Esophagus mucosa (tissue), 1 donor: ENCODE measurements around the gene MNT. TPM values are rescaled to one million over a fixed set of nuclear protein-coding genes. Genes with fewer than 3 reads are reported as not detected.

Experiments
- ATAC-seq: fragments of 200-7000 bp; cut with Tn5 transposase; one replicate; pipeline ENCODE4 v1.9.1; 2020
- total RNA-seq: library from RNA; stranded (reverse); gene quantifications from one replicate; pipeline ENCODE4 v1.2.4, GENCODE V29; 2023
- donor health status: DM: yes; HTN: yes; CAD: no.

The MNT gene
- total RNA-seq, 1 donor from 2014 or later: 28.6 TPM

- ATAC-seq: no peak
These were observed 20.5 kb downstream of the MNT start for GRCh38 chr17:2380226-2380922.

DNA sequence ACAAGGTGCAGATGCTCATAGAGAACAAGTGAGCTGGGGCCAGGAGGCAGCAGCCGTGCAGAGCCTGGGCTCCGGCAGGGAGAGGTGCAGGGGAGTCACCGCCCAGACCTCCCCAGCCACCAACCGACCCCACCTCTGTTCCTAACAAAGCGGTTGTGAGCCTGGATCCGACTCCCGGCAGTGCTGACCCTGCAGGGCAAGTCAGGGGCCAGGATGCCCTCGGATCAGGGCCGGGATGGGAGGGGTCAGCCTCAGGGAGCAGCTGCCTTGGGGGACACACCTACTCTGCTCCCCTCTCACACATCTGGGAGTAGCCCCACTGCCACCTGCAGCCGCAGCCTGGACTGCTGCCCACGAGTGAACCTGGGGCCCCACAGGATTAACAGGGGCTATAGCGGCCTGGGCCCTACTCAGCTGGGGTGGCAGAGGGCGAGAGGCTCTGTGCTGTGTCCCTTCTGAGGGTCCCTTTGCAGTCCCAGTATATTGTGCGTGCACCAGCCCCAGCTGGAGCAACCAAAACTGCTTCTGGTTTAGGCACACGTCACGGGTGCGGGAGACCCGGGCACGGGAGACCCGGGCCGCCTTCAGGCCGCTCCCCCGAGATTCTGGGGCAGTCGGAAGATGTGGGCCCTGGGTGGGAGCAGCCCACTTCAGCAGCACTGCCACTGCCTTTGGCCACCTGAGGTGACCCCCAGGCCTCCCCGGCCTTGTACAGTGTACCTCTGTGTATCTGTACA is 21.2 kb downstream of the MNT start:
- no peak for ATAC-seq

GRCh38 chr17:2378905-2379304 is 22.0 kb downstream of the MNT start:
- no peak for ATAC-seq

- no peak for ATAC-seq
These were observed 23.2 kb downstream of the MNT start for GRCh38 chr17:2377659-2378058.

GRCh38 chr17:2376107-2376506 is 24.8 kb downstream of the MNT start:
- no peak for ATAC-seq

- no peak for ATAC-seq
These were observed 25.5 kb downstream of the MNT start for GRCh38 chr17:2375406-2375805.

DNA sequence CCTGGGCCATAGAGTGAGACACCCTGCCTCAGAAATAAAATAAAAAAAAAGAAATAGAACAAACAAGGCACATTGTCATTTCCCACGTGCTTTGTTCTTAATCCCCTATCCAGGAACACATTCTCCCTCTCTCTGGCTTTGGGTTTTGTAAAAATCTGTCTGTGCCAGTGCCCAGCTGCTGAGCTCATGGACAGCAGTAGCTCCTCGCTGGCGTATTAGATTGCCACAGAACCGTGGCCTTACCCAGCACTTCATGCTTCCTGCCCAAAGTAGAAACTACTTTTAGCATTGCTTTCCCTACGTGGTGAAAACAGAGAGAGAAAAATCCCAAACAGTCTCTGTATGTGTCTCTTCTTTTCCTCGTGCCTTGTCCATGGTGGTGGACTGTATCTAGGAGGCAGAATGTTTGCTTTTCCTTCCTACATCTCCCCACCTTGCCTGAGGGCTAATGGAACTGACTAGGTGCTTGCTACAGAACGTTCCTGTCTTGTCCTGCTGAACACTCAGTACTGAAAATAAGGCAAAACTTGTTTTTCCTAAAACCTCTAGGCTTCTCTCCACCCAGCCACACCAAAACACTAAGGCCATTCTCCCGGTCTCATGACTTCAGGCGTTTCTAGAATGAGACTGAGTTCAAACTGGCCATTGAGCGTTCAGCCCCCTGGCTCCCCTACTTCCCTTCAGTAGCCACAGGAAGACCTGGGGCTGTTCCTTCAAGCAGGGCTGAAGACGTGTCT is 26.1 kb downstream of the MNT start:
- ATAC-seq: peak; percentile 34

- no peak for ATAC-seq
These were observed 27.7 kb downstream of the MNT start for GRCh38 chr17:2373179-2373578.

DNA sequence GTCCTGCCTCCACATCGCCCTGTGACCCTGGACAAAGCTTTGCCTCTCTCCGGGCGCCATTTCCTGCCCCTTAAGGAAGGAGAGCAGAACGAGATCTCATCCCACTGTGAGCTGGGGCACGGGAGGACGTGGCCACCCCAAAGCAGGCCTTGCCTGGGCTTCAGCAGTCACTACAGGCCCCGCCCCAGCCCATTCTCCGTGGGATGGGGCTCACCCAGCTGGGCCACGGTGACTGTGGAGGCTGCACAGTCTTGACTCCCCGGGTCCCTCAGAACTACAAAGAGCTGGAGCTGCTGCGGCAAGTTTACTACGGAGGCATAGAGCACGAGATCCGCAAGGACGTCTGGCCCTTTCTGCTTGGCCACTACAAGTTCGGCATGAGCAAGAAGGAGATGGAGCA is 28.2 kb downstream of the MNT start:
- no peak for ATAC-seq

DNA sequence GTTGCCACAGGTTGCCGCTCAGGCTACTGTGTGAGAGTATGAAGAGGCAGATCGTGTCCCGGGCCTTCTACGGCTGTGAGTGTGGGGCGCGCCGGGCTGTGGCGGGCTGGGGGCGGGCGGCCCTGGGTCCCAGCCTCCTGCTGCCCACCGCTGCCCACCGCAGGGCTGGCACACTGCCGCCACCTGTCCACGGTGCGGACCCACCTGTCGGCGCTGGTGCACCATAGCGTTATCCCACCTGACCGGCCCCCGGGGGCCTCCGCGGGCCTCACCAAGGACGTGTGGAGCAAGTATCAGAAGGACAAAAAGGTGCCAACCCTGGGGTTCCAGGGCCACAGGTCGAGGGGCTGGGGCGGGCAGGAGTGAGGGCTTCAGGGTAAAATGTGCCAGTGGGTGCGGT is 28.7 kb downstream of the MNT start:
- ATAC-seq: no peak

GRCh38 chr17:2371183-2372130 is 29.4 kb downstream of the MNT start:
- no peak for ATAC-seq

GRCh38 chr17:2370211-2370589 is 30.7 kb downstream of the MNT start:
- no peak for ATAC-seq

DNA sequence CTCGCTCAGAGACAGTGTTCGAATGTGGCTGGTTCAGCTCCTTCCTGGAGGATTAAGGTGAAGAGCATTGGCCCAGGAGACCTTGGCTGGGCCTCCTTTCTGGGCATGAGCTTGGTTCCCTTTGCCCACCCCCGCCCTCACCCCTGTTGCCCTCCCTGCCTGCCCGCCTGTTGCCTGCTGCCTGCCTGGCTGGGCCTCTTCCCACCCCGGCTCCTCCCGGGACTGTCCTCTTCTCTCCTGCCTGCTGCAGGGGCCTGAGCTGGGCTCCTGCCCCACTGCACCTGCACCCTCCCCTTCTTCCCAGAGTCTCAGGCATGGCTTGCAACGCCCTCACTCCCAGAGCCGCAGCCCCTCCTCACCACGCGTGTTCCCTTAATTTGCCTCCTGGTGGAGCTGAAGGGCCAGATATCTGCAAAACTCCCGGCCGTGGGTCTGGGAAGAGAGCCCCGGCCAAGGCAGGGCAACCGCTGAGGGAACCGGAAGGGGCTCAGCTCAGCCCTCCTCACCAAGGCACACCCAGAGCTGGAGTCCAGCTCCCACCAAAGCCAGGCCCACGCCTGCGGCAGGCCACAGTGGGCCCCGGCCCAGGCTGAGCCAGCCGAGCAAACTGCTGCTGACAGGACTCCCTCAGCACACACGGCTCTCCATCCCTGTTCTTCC is 31.2 kb downstream of the MNT start:
- no peak for ATAC-seq

GRCh38 chr17:2369039-2369438 is 31.8 kb downstream of the MNT start:
- no peak for ATAC-seq

DNA sequence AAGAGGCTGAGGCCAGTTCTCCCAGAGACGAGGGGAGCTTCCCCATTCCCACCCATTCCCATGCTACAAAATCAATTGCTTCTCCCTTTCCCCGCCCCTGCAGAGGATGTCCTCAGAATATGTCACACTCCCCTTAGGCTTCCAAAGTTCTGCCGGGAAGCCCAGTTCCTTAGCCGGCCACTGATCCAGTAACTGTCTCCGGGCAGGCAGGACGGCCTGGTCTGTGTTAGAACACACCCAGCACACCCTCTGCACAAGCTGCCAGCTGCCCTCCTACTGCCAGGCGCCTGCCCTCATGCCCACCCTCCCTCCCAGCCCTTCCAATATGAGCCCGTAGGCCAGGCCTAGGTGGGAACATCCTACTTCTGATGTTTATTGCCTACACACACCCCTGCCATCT is 32.5 kb downstream of the MNT start:
- no peak for ATAC-seq

GRCh38 chr17:2366747-2367494 is 33.9 kb downstream of the MNT start:
- no peak for ATAC-seq

DNA sequence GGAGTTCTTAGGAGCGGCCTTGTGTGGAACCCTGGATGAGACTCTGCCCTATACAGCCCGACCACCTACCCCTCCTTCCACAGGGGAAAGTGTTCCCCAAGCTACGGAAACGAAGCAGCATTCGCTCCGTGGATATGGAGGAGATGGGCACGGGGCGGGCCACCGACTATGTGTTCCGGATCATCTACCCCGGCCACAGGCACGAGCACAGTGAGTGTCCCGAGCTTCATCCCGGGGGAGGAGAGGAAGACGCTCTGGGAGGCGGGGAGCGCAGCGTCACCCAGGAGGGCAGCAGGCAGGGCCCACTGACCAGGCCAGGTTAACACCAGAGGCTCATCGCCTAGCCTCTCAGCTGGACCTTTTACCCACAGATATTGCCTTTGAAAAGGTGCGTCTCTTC is 35.7 kb downstream of the MNT start:
- no peak for ATAC-seq

GRCh38 chr17:2364763-2365116 is 36.1 kb downstream of the MNT start:
- no peak for ATAC-seq

- no peak for ATAC-seq
These were observed 36.8 kb downstream of the MNT start for GRCh38 chr17:2363851-2364762.

DNA sequence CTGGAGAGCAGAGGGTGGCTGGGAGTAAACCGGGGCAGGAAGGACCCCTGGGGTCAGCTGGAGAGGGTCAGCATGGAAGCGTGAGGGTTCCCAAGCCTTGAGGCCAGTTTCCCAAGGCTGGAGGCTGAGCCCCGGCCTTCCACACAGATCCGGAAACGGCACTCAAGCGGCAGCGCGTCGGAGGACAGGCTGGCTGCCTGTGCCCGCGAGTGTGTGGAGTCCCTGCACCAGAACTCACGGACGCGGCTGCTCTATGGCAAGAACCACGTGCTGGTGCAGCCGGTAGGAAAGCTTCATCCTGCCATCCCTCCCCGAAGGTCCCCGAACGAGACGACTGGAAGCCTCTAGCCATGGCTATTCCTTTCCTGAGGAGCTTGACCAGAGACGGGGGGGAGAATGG is 37.5 kb downstream of the MNT start:
- no peak for ATAC-seq
